Esophagus muscularis mucosa (tissue), 4 donors: Measurements from ENCODE around the gene RUNX2. TPM values are rescaled to one million over a fixed set of nuclear protein-coding genes. Genes with fewer than 3 reads are reported as not detected.

Experiments used
- DNase-seq: peaks from one replicate; pipeline ENCODE4 v3.0.0-alpha.2; 2017; ENCODE audit errors: extremely low spot score
- H3K27ac ChIP-seq, 4 donors: fragments of 200-600 bp; sonication (generic); replicated peaks in 1 of 4; 1 replicate in 3 of 4; 2 replicates in 1 of 4; pipeline ENCODE4 v1.5.1; 2016 to 2019; ENCODE audit warnings: mild to moderate bottlenecking in 1 of 4
- H3K27me3 ChIP-seq, 4 donors: fragments of 200-600 bp; sonication (generic); one replicate each; pipeline versions ENCODE4 v1.5.1 to v1.6.0; 2016 to 2019
- H3K36me3 ChIP-seq, 4 donors: fragments of 200-600 bp; sonication (generic); one replicate each; pipeline ENCODE4 v1.5.1; 2016 to 2019
- H3K4me1 ChIP-seq, 4 donors: fragments of 200-600 bp; sonication (generic); one replicate each; pipeline ENCODE4 v1.5.1; 2016 to 2019
- H3K4me3 ChIP-seq, 4 donors: fragments of 200-600 bp; sonication (generic); 1 replicate in 2 of 4; 2 replicates in 2 of 4; pipeline ENCODE4 v1.5.1; 2016 to 2019; ENCODE audit warnings: mild to moderate bottlenecking in 4 of 4, moderate library complexity in 1 of 4
- H3K9me3 ChIP-seq, 4 donors: fragments of 200-600 bp; sonication (generic); 1 replicate in 3 of 4; 2 replicates in 1 of 4; pipeline ENCODE4 v1.5.1; 2016 to 2019
- EP300 ChIP-seq: sonication (generic); formaldehyde crosslinking; IDR thresholded peaks from one replicate; pipeline ENCODE4 v1.6.1; 2017; ENCODE audit warnings: antibody characterized with exemption
- POLR2A ChIP-seq: fragments of 450-650 bp; IDR thresholded peaks from one replicate; pipeline ENCODE4 v1.6.1; 2017; ENCODE audit warnings: antibody characterized with exemption, moderate library complexity, mild to moderate bottlenecking, low read depth
- POLR2AphosphoS5 ChIP-seq, 2 donors: sonication (generic); formaldehyde crosslinking; IDR thresholded peaks; one replicate each; pipeline ENCODE4 v1.6.1; 2017; ENCODE audit warnings: antibody characterized with exemption in 2 of 2
- WGBS: methylation state at CpG from one replicate; pipeline ENCODE4 v1.1.5; 2018; 5-methylcytosine and 5-hydroxymethylcytosine counted together
- intact Hi-C: fragments of 100-400 bp; cut with DNase I; formaldehyde crosslinking; loops from one replicate; pipeline ENCODE4 v1.15.1; 2023
- total RNA-seq, 4 donors: library from RNA; depleted of rRNA; stranded (reverse); fragments of >200 nt; gene quantifications; one replicate each; pipeline versions ENCODE4 v1.1.0 to v1.2.1, GENCODE V29; 2016
- TF ChIP-seq, protein P1 (sequence below), 3 experiments: fragments of 200-600 bp in 2 of 3; fragments of 450-650 bp in 1 of 3; sonication (generic) in 2 of 3; IDR thresholded peaks; one replicate each; pipeline ENCODE4 v1.5.1; 2017 to 2019; ENCODE audit warnings: antibody characterized with exemption in 3 of 3, mild to moderate bottlenecking in 2 of 3, moderate library complexity in 1 of 3

Gene RUNX2
- total RNA-seq, 4 donors from 2014 or later = 1.0 to 1.6 (median 1.4) TPM

DNA sequence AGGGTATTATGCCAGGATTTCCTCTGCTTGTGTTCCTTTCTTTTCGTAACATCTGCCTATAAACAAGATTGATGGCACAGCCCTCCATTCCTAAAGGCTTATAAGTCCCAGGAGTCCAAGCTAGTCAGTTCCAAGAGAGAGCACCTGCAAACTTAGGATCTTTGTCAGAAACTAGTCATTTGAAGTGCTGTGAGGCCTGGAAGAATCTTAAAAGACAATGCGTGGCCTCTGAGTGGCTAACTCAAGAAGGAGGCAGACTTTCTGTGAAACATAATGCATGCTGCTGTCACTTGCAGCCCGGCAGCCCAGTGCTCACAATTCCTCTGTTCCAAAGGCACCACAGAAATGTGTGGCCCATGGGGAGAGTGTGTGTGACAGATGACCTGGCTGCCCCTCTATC, 184.6 kb downstream of the RUNX2 start:
- intact Hi-C loops = no loop called here
- Histone ChIP-seq H3K9me3 (no peaks in the 10 kb centered on the region), H3K27ac (no peak overlapping the region), H3K4me1 (no peaks in the 10 kb centered on the region), H3K4me3 (no peak overlapping the region), H3K27me3 (no peaks in the 10 kb centered on the region), H3K36me3 (no peaks in the 10 kb centered on the region)
- DNase-seq = no peak
- 83% methylated on average over 3 of the region's 3 CpGs for WGBS
- TF ChIP-seq, protein P1, sequence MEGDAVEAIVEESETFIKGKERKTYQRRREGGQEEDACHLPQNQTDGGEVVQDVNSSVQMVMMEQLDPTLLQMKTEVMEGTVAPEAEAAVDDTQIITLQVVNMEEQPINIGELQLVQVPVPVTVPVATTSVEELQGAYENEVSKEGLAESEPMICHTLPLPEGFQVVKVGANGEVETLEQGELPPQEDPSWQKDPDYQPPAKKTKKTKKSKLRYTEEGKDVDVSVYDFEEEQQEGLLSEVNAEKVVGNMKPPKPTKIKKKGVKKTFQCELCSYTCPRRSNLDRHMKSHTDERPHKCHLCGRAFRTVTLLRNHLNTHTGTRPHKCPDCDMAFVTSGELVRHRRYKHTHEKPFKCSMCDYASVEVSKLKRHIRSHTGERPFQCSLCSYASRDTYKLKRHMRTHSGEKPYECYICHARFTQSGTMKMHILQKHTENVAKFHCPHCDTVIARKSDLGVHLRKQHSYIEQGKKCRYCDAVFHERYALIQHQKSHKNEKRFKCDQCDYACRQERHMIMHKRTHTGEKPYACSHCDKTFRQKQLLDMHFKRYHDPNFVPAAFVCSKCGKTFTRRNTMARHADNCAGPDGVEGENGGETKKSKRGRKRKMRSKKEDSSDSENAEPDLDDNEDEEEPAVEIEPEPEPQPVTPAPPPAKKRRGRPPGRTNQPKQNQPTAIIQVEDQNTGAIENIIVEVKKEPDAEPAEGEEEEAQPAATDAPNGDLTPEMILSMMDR (IDR thresholded peaks at IDR 0.05) = no peak
- TF ChIP-seq EP300 (no peak), POLR2AphosphoS5 (IDR thresholded peaks at IDR 0.05) (no peak), POLR2A (no peak)

DNA sequence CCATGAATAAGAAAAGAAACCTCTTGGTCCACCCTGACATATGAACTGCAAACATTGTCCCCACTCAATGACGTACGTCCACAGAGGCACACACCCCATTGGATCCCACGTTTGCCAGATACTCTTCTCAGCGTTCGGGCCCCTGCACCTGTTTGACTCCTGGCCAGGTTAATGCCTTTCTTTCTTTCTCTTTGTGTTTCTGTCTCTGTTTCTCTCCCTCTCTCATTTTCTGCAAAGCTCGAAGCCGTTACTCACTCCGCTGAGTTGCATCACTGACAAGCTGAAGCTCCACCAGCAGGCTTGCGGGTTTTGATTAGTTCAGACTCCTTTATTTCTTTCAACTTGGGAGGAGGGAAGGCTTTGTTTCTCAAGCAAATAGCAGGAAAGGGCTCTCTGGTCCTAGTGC, 185.1 kb downstream of the RUNX2 start:
- no peaks in the 10 kb centered on the region for H3K36me3 ChIP-seq
- intact Hi-C loops = no loop called here
- no peaks in the 10 kb centered on the region for H3K27me3 ChIP-seq
- TF ChIP-seq POLR2AphosphoS5 (IDR thresholded peaks at IDR 0.05) (no peak), EP300 (no peak), POLR2A (no peak)
- TF ChIP-seq, protein P1 (IDR thresholded peaks at IDR 0.05) = no peak
- H3K27ac ChIP-seq = no peak overlapping the region
- H3K9me3 ChIP-seq = no peaks in the 10 kb centered on the region
- H3K4me3 ChIP-seq = no peak overlapping the region
- no peaks in the 10 kb centered on the region for H3K4me1 ChIP-seq
- 89% methylated on average over 9 of the region's 9 CpGs for WGBS
- DNase-seq = no peak

DNA sequence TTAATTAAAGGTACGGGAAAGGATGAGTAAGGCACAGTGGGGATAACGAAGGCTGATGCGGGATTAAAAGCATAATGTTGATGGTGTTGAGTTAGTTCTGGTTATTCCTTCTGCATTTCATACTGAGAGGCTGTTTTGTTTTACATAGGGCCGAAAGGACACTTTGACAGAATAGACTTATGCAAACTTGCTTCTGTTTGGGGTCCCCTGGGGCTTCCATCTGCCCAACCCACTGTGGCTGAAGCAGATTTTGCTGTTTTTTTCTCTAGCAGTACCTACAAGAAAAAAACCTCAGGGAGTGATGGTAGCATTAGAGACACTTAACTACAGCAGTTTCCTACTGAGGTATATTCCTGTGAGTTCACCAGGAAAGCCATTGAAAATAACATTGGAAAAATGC, 185.7 kb downstream of the RUNX2 start:
- no peak for DNase-seq
- 91% methylated on average over 4 of the region's 4 CpGs for WGBS
- H3K27ac ChIP-seq = no peak overlapping the region

DNA sequence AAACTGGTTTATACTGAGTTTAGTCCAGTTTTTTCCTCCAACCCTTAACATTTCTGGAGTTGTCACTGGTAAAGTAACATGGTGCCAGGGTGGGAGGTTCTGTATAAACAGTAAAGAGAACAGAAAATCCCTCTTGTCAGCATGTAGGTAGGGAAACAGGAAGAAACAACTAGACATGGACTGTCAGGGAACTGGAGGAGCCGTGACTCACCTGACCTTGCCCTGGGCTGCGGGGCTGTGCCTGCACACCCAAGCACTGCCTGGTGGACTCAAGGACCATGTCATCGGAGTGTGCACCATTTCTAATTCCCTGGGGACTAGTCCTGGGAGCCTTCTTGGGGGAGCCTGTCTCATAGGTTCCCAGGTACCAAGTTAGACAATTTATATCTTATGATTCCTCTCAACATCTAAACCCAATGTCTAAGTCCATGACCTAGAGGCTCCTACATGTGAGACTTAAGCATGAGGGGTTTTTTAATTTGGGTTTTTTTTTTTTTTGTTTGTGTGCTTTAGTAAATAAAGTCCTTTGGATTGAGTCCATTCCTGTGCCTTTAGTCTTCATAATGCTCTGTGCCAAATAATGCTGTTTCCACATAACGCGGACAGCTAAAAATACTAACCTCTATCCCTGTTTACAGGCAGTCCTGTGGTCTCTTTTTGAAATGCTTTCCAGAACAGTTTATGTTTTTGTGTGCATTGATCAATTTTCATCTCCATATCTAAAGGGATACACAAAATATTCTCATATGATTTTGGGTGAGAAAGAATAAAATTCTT, 186.5 kb downstream of the RUNX2 start:
- H3K9me3 ChIP-seq = no peaks in the 10 kb centered on the region
- no peaks in the 10 kb centered on the region for H3K27me3 ChIP-seq
- WGBS = 93% methylated on average over 5 of the region's 5 CpGs
- H3K27ac ChIP-seq = no peak overlapping the region
- H3K4me3 ChIP-seq = no peak overlapping the region
- intact Hi-C loops = no loop called here
- TF ChIP-seq EP300 = no peak
- no peak for TF ChIP-seq POLR2AphosphoS5 (IDR thresholded peaks at IDR 0.05)
- no peak for TF ChIP-seq POLR2A
- TF ChIP-seq, protein P1 (IDR thresholded peaks at IDR 0.05) = no peak
- H3K4me1 ChIP-seq = no peaks in the 10 kb centered on the region
- DNase-seq = no peak
- H3K36me3 ChIP-seq = no peaks in the 10 kb centered on the region

More for the DNA sequence above, 185.7 kb downstream of the RUNX2 start:
- H3K27me3 ChIP-seq = no peaks in the 10 kb centered on the region
- intact Hi-C loops = no loop called here
- H3K4me3 ChIP-seq = no peak overlapping the region
- no peaks in the 10 kb centered on the region for H3K9me3 ChIP-seq
- H3K4me1 ChIP-seq = no peaks in the 10 kb centered on the region
- TF ChIP-seq, protein P1 (IDR thresholded peaks at IDR 0.05) = no peak
- no peak for TF ChIP-seq EP300
- no peak for TF ChIP-seq POLR2AphosphoS5 (IDR thresholded peaks at IDR 0.05)
- TF ChIP-seq POLR2A = no peak
- H3K36me3 ChIP-seq = no peaks in the 10 kb centered on the region
